Keratinocyte (primary cell): ENCODE results near the gene FRMD4B.

Experiments
- EZH2 ChIP-seq: IDR thresholded peaks from one replicate; pipeline ENCODE4 v1.6.1; 2012; ENCODE audit warnings: inconsistent platforms, mild to moderate bottlenecking, low read length, moderate library complexity
- TF ChIP-seq, protein P1 (sequence below), 3 experiments: IDR thresholded peaks in 1 of 3; conservative IDR thresholded peaks in 1 of 3; optimal IDR thresholded peaks in 1 of 3; 2 replicates in 2 of 3; 3 replicates in 1 of 3; pipeline versions ENCODE3 to v1.5.1; 2011; ENCODE audit warnings: low read length in 3 of 3, mild to moderate bottlenecking in 3 of 3, moderate library complexity in 2 of 3, control low read depth in 1 of 3, inconsistent platforms in 1 of 3; ENCODE audit not compliant: insufficient read depth in 2 of 3; ENCODE audit errors: extremely low read depth in 1 of 3

DNA sequence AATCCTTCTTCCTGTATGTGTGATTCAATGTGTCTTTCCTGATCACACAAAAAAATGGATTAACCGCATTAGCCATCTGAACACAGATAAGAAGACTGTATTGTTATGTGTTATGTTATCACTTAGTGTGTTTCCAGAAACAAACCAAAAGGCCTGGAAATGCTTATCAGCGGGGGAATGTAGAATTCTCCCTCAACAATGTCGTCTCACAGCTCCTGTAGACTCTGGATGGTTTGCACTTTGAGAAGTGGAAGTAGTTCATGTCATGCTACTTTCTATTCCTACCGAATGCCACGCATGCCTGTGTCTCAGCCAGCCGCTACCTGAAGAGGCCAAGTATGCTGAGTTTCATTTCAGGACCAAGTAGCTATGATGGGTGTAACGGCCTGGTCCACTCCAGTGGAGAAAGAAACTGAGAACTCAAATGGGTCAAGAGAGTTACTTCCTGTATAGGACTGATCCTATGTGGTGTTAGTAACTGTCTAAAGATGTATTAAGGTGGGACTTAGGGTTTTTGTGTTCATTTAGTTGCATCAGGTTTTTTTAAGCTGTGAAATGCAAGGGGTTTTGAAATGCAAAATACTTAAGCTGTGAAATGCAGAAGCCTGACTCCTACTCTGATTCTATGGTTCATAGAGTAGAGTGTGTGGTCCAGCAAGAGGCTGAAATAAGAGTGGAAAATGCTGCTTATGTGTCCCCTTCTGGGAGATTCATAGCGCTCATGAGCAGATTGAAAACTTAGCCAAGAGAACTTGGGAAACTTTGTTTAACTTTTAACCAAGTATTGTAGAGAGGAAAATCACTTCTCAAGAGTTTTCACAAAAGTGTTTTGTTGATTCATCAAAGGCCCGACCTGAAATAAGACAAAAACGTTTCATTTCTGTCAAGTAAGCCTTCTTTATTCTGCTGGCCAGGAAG, 145.0 kb downstream of the FRMD4B start:
- TF ChIP-seq, protein P1, sequence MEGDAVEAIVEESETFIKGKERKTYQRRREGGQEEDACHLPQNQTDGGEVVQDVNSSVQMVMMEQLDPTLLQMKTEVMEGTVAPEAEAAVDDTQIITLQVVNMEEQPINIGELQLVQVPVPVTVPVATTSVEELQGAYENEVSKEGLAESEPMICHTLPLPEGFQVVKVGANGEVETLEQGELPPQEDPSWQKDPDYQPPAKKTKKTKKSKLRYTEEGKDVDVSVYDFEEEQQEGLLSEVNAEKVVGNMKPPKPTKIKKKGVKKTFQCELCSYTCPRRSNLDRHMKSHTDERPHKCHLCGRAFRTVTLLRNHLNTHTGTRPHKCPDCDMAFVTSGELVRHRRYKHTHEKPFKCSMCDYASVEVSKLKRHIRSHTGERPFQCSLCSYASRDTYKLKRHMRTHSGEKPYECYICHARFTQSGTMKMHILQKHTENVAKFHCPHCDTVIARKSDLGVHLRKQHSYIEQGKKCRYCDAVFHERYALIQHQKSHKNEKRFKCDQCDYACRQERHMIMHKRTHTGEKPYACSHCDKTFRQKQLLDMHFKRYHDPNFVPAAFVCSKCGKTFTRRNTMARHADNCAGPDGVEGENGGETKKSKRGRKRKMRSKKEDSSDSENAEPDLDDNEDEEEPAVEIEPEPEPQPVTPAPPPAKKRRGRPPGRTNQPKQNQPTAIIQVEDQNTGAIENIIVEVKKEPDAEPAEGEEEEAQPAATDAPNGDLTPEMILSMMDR (optimal IDR thresholded peaks at IDR 0.05 in 1 of 3, IDR thresholded peaks at IDR 0.05 in 1 of 3, conservative IDR thresholded peaks at IDR 0.05 in 1 of 3; ENCODE audit: extremely low read depth in 1 of 3, insufficient read depth in 2 of 3, low read length in 3 of 3): no peak
- TF ChIP-seq EZH2: no peak
